H9 (cell line): ENCODE measurements around the gene ATP13A3. TPM values are rescaled to one million over a fixed set of nuclear protein-coding genes. Genes with fewer than 3 reads are reported as not detected.

Experiments
- DNase-seq: peaks from one replicate; pipeline ENCODE4 v3.0.0-alpha.2; 2017
- H2AFZ ChIP-seq: one replicate; pipeline ENCODE4 v1.6.1; 2013; ENCODE audit warnings: mild to moderate bottlenecking, low read length, control low read depth, moderate library complexity
- H2AK5ac ChIP-seq: 2 replicates; pipeline ENCODE4 v1.6.1; 2013; ENCODE audit warnings: low read length, control low read depth, mixed read lengths; ENCODE audit not compliant: insufficient read length
- H2BK120ac ChIP-seq: one replicate; pipeline ENCODE4 v1.6.1; 2013; ENCODE audit warnings: low read depth, mild to moderate bottlenecking, low read length, control low read depth, inconsistent platforms; ENCODE audit not compliant: poor library complexity, severe bottlenecking
- H2BK12ac ChIP-seq: 2 replicates; pipeline ENCODE4 v1.6.1; 2013; ENCODE audit warnings: low read length, control low read depth, mixed read lengths, low read depth; ENCODE audit not compliant: insufficient read length
- H2BK15ac ChIP-seq: 2 replicates; pipeline ENCODE4 v1.6.1; 2013; ENCODE audit warnings: low read depth, low read length, control low read depth
- H2BK20ac ChIP-seq: one replicate; pipeline ENCODE4 v1.6.1; 2013; ENCODE audit warnings: low read depth, mild to moderate bottlenecking, low read length, control low read depth, inconsistent platforms; ENCODE audit not compliant: poor library complexity, severe bottlenecking
- H2BK5ac ChIP-seq: 2 replicates; pipeline ENCODE4 v1.6.1; 2013; ENCODE audit warnings: low read length, control low read depth, mixed read lengths; ENCODE audit not compliant: insufficient read length
- H3K14ac ChIP-seq: 2 replicates; pipeline ENCODE4 v1.6.1; 2013; ENCODE audit warnings: low read length, control low read depth; ENCODE audit not compliant: insufficient read depth
- H3K18ac ChIP-seq: 2 replicates; pipeline ENCODE4 v1.6.1; 2013; ENCODE audit warnings: low read depth, mild to moderate bottlenecking, mixed read lengths, low read length, control low read depth; ENCODE audit not compliant: insufficient read length
- H3K23ac ChIP-seq: 2 replicates; pipeline ENCODE4 v1.6.1; 2013; ENCODE audit warnings: low read length, control low read depth, mixed read lengths, low read depth; ENCODE audit not compliant: insufficient read length
- H3K23me2 ChIP-seq: 2 replicates; pipeline ENCODE4 v1.6.1; 2013; ENCODE audit warnings: low read depth, mild to moderate bottlenecking, mixed read lengths, low read length, control low read depth; ENCODE audit not compliant: insufficient read length, poor library complexity, severe bottlenecking
- H3K27ac ChIP-seq: 2 replicates; pipeline ENCODE4 v1.5.1; 2013; ENCODE audit warnings: low read length, control low read depth, mixed read lengths, low read depth; ENCODE audit not compliant: insufficient read length
- H3K27me3 ChIP-seq: 2 replicates; pipeline ENCODE4 v1.6.1; 2013; ENCODE audit warnings: low read length, control low read depth, inconsistent platforms; ENCODE audit not compliant: insufficient read depth
- H3K4ac ChIP-seq: 2 replicates; pipeline ENCODE4 v1.6.1; 2013; ENCODE audit warnings: low read depth, mild to moderate bottlenecking, control low read depth, inconsistent platforms, low read length, moderate library complexity
- H3K4me1 ChIP-seq: 2 replicates; pipeline ENCODE4 v1.6.1; 2013; ENCODE audit warnings: low read length, control low read depth, inconsistent platforms; ENCODE audit not compliant: insufficient read depth
- H3K4me2 ChIP-seq: 2 replicates; pipeline ENCODE4 v1.6.1; 2013; ENCODE audit warnings: low read length, control low read depth, mixed read lengths; ENCODE audit not compliant: insufficient read length, insufficient read depth
- H3K56ac ChIP-seq: 2 replicates; pipeline ENCODE4 v1.6.1; 2013; ENCODE audit warnings: low read depth, mild to moderate bottlenecking, mixed read lengths, low read length, control low read depth; ENCODE audit not compliant: insufficient read length
- H3K79me1 ChIP-seq: 2 replicates; pipeline ENCODE4 v1.6.1; 2013; ENCODE audit warnings: low read depth, mild to moderate bottlenecking, moderate library complexity, low read length, control low read depth, inconsistent platforms; ENCODE audit not compliant: insufficient read depth, poor library complexity, severe bottlenecking
- H3K79me2 ChIP-seq: 2 replicates; pipeline ENCODE4 v1.6.1; 2013; ENCODE audit warnings: low read length, control low read depth, inconsistent platforms; ENCODE audit not compliant: insufficient read depth
- H3K9ac ChIP-seq: 2 replicates; pipeline ENCODE4 v1.6.1; 2013; ENCODE audit warnings: low read length, control low read depth, mixed read lengths; ENCODE audit not compliant: insufficient read length; ENCODE audit errors: extremely low read depth
- H3K9me3 ChIP-seq: one replicate; pipeline ENCODE4 v1.6.1; 2013; ENCODE audit warnings: low read depth, low read length, inconsistent platforms; ENCODE audit not compliant: control insufficient read depth
- H3T11ph ChIP-seq: one replicate; pipeline ENCODE4 v1.6.1; 2013; ENCODE audit warnings: mild to moderate bottlenecking, low read length, control low read depth, inconsistent platforms
- H4K20me1 ChIP-seq: one replicate; pipeline ENCODE4 v1.6.1; 2013; ENCODE audit not compliant: control insufficient read depth, insufficient read length, insufficient read depth
- H4K5ac ChIP-seq: 2 replicates; pipeline ENCODE4 v1.6.1; 2013; ENCODE audit warnings: low read depth, mild to moderate bottlenecking, mixed read lengths, low read length, control low read depth; ENCODE audit not compliant: insufficient read length
- H4K8ac ChIP-seq: replicated peaks from 2 replicates; pipeline ENCODE4 v1.6.1; 2013; ENCODE audit warnings: low read length, control low read depth, mixed read lengths, low read depth; ENCODE audit not compliant: insufficient read length
- H4K91ac ChIP-seq: 2 replicates; pipeline ENCODE4 v1.6.1; 2013; ENCODE audit warnings: low read depth, mild to moderate bottlenecking, moderate library complexity, mixed read lengths, low read length, control low read depth; ENCODE audit not compliant: insufficient read length
- H3K27ac Mint-ChIP-seq, 3 experiments: 2 replicates in 2 of 3; 3 replicates in 1 of 3; pipeline ENCODE4 v1.8.0; 2020 to 2021; ENCODE audit warnings: mixed read lengths in 3 of 3, mild to moderate bottlenecking in 1 of 3, moderate library complexity in 1 of 3
- H3K27me3 Mint-ChIP-seq: 2 replicates; pipeline ENCODE4 v1.8.0; 2021; ENCODE audit warnings: low read depth, mild to moderate bottlenecking, moderate library complexity, mixed read lengths
- H3K36me3 Mint-ChIP-seq, 3 experiments: 2 replicates in 2 of 3; 3 replicates in 1 of 3; pipeline ENCODE4 v1.8.0; 2020 to 2021; ENCODE audit warnings: low read depth in 3 of 3, mixed read lengths in 3 of 3; ENCODE audit not compliant: insufficient read depth in 1 of 3
- H3K4me1 Mint-ChIP-seq, 2 experiments: 2 replicates each; pipeline ENCODE4 v1.8.0; 2020; ENCODE audit warnings: mixed read lengths in 2 of 2
- H3K4me3 Mint-ChIP-seq, 2 experiments: 2 replicates in 1 of 2; 3 replicates in 1 of 2; pipeline ENCODE4 v1.8.0; 2020 to 2021; ENCODE audit warnings: mild to moderate bottlenecking in 2 of 2, mixed read lengths in 2 of 2, moderate library complexity in 1 of 2
- H3K9me3 Mint-ChIP-seq, 2 experiments: 2 replicates in 1 of 2; 3 replicates in 1 of 2; pipeline ENCODE4 v1.8.0; 2020; ENCODE audit warnings: mild to moderate bottlenecking in 2 of 2, mixed read lengths in 2 of 2, moderate library complexity in 1 of 2
- CTCF ChIP-seq: fragments of 200-600 bp; sonication (generic); conservative IDR thresholded peaks from 3 replicates; pipeline ENCODE4 v1.8.0; 2021; ENCODE audit warnings: antibody characterized with exemption, mild to moderate bottlenecking
- WGBS: extraction: QIAGEN DNeasy Blood & Tissue Kit; methylation state at CpG from one replicate; pipeline ENCODE4 v1.1.7; 2013; ENCODE audit warnings: missing lambda C conversion rate, low lambda C conversion rate, mixed read lengths; ENCODE audit not compliant: insufficient read length; ENCODE audit errors: extremely low coverage; 5-methylcytosine and 5-hydroxymethylcytosine counted together
- total RNA-seq: library from RNA; stranded (reverse); gene quantifications from 2 replicates; pipeline ENCODE4 v1.2.1, GENCODE V29; 2021

Gene ATP13A3
- total RNA-seq, 1 experiment from 2014 or later, result 78.5 TPM

- no peaks in the 10 kb centered on the region; the same call in 1 of the 2 replicates for H3K27me3 Mint-ChIP-seq
- Histone ChIP-seq H3K9me3 (no peaks in the 10 kb centered on the region), H3K4me1 (peaks cover 3% of the 10 kb centered on the region; the same call in 1 of the 2 replicates), H3K27ac (no peak overlapping the region), H3K56ac (no peak overlapping the region), H4K20me1 (no peaks in the 10 kb centered on the region), H2BK5ac (no peak overlapping the region), H3K27me3 (no peaks in the 10 kb centered on the region), H2BK120ac (no peak overlapping the region), H2BK20ac (no peak overlapping the region), H2AFZ (no peak overlapping the region), H3T11ph (no peak overlapping the region), H3K4ac (no peak overlapping the region), H2AK5ac (no peak overlapping the region), H2BK12ac (no peak overlapping the region), H4K5ac (no peak overlapping the region), H3K79me1 (no peaks in the 10 kb centered on the region), H3K18ac (no peak overlapping the region), H3K79me2 (no peaks in the 10 kb centered on the region), H3K23me2 (no peaks in the 10 kb centered on the region), H4K91ac (no peak overlapping the region), H2BK15ac (no peak overlapping the region), H4K8ac (no peak overlapping the region), H3K23ac (no peak overlapping the region), H3K14ac (no peak overlapping the region), H3K9ac (no peak overlapping the region), H3K4me2 (no peak overlapping the region)
- no peak overlapping the region; a peak in 1 of 7 replicates for H3K27ac Mint-ChIP-seq
- H3K4me1 Mint-ChIP-seq, result peaks cover 10 to 11% of the 10 kb centered on the region in 2 experiments
- TF ChIP-seq CTCF, result no peak
- no peaks in the 10 kb centered on the region for H3K36me3 Mint-ChIP-seq
- DNase-seq, result no peak
- H3K9me3 Mint-ChIP-seq, result no peaks in the 10 kb centered on the region
- no peak overlapping the region for H3K4me3 Mint-ChIP-seq
- WGBS, result no CpG with 5 or more reads among the region's 7 CpGs
These were observed 9.6 kb upstream of the ATP13A3 start for GRCh38 chr3:194496217-194496919.
